GM12891 (cell line): ENCODE measurements around the gene ADGRG1.

Source experiments
- POLR2A ChIP-seq: IDR thresholded peaks from 2 replicates; pipeline ENCODE4 v1.6.1; 2011; ENCODE audit warnings: low read depth, low read length, control low read depth
- POLR2AphosphoS5 ChIP-seq: IDR thresholded peaks from 2 replicates; pipeline ENCODE4 v1.6.1; 2011; ENCODE audit warnings: low read depth, low read length, control low read depth
- TAF1 ChIP-seq: IDR thresholded peaks from 2 replicates; pipeline ENCODE4 v1.6.1; 2011; ENCODE audit warnings: low read depth, low read length, control low read depth

- TF ChIP-seq POLR2A (no peak), POLR2AphosphoS5 (no peak), TAF1 (no peak)
Observed at GRCh38 chr16:57704905-57705852, 76.7 kb downstream of the ADGRG1 start.
